IPS DF 6.9 (cell line): Measurements from ENCODE around the gene CSPG4.

ENCODE experiments used
- DNase-seq: peaks from one replicate; pipeline ENCODE4 v3.0.0-alpha.2; 2013; ENCODE audit warnings: low read depth, low spot score
- H3K27ac ChIP-seq: one replicate; pipeline ENCODE4 v1.5.1; 2013; ENCODE audit warnings: low read length, control low read depth
- H3K27me3 ChIP-seq: 2 replicates; pipeline ENCODE4 v1.6.1; 2013; ENCODE audit warnings: mild to moderate bottlenecking, low read length; ENCODE audit not compliant: control insufficient read depth, insufficient read depth
- H3K36me3 ChIP-seq: 2 replicates; pipeline ENCODE4 v1.6.1; 2013; ENCODE audit warnings: low read length; ENCODE audit not compliant: control insufficient read depth, insufficient read depth
- H3K4me1 ChIP-seq: 2 replicates; pipeline ENCODE4 v1.6.1; 2013; ENCODE audit warnings: low read length; ENCODE audit not compliant: control insufficient read depth, insufficient read depth
- H3K4me3 ChIP-seq: 2 replicates; pipeline ENCODE4 v1.5.1; 2013; ENCODE audit warnings: mild to moderate bottlenecking, low read length
- H3K9me3 ChIP-seq: 2 replicates; pipeline ENCODE4 v1.6.1; 2013; ENCODE audit warnings: low read length, inconsistent platforms; ENCODE audit not compliant: control insufficient read depth, insufficient read depth
- WGBS: extraction: QIAGEN DNeasy Blood & Tissue Kit; methylation state at CpG from one replicate; pipeline ENCODE4 v1.1.7; 2013; ENCODE audit warnings: mixed read lengths, missing lambda C conversion rate; ENCODE audit not compliant: insufficient read length, insufficient coverage; 5-methylcytosine and 5-hydroxymethylcytosine counted together

The CSPG4 gene

DNA sequence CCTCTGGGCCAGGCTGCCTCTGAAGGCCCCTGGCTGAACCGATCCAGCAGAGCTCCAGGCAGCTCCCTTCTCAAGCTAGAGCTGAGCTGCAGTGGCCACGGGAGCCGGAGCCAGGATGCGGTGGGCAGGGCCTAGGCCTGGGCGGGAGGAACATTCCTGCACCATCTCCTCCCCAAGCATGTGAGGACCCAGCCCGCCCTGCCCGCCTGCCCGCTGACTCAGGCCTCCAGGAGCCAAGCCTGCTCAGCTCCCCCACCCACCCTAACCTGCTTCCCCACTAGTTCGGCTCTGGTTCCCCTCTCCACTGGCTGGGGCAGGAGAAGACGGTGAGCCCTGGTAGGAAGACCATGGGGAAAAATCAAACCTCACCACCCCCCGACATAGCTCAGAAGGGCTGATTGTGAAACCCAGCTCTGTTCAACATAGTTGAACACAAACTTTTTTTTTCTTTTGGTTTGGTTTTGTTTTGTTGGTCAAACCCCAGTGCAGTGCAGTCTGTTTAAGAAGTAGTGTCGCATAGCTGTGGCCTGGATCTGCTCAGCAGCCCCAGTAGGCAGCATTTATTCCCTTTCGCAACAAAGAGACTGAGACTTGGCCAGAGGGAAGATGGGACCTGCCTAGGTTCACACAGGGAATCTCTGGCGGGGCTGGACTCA lies 51.4 kb downstream of the CSPG4 start:
- Histone ChIP-seq H3K4me1 (no peaks in the 10 kb centered on the region), H3K9me3 (no peaks in the 10 kb centered on the region), H3K27ac (no peak overlapping the region), H3K27me3 (no peaks in the 10 kb centered on the region), H3K4me3 (no peak overlapping the region), H3K36me3 (0 out of 2 replicates have a peak, but pooled peaks cover 7% of the 10 kb centered on the region)
- DNase-seq: no peak
- no CpG with 5 or more reads among the region's 14 CpGs for WGBS

DNA sequence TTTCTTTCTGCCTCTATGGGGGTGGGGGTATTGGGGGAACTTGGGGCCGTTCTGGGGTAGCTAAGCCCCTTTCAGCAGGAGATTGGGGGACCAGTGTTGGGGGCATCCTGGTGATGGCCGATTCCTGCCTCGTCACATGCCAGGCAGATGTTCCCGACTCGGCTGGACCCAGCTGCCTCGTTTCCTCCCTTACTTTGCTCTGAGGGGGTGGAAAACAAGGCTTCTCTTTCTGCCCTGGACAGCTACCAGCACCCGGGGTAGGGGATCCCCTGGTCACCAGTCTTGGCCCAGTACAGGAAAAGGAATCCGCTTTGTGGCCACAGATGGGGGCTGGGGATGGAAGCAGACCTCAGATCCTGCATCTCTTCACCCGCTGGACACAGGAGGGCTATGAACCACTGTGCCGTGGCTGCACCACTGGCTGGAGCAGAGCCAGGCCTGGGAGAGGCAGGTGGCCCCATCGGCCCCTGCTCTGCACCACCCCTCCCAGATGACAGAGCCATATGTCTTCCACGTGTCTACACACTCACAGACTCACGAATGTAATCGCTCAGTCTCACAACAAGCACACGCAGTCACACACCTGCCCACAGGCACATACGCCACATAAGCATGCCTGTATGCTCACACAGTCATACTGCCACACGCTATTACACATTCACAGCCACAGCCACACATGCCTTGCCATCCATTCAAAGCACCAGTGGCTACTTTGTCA lies 52.6 kb downstream of the CSPG4 start:
- no CpG with 5 or more reads among the region's 17 CpGs for WGBS
- no peak overlapping the region for H3K27ac ChIP-seq
- H3K27me3 ChIP-seq: no peaks in the 10 kb centered on the region
- no peak for DNase-seq
- 0 out of 2 replicates have a peak, but pooled peaks cover 7% of the 10 kb centered on the region for H3K36me3 ChIP-seq
- H3K4me3 ChIP-seq: no peak overlapping the region
- H3K4me1 ChIP-seq: no peaks in the 10 kb centered on the region
- no peaks in the 10 kb centered on the region for H3K9me3 ChIP-seq

DNA sequence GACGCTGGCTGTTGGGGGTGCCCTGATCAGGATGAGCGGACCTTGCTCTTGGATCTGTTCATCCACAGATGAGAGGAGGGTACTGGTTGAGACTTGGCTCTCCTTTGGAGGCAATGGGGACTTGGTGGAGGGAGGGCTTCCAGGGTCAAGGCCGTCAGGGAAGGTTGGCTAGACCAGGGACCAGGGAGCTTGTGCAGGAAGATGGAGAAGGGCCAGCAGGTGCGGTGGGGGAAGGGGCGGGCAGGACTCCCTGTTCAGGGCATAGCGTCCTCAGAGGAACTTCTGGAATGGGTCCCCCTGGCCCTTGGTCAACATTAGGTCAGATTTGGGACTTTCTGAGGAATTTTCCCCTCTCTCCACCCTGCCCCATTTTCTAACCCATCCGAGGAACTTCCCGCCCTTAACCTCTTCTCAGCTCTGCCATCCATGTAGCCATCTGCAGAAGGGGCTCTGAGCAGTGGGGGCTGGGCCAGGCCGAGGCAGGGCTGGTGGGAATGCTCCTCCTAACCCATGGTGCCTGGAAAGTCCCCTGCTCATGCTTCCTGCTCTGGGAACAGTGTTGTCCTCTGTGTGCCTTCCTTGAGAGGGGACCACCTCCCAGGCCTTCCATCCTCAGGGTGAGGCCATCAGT lies 53.4 kb downstream of the CSPG4 start:
- no peak for DNase-seq
- Histone ChIP-seq H3K4me1 (no peaks in the 10 kb centered on the region), H3K36me3 (0 out of 2 replicates have a peak, but pooled peaks cover 7% of the 10 kb centered on the region), H3K9me3 (no peaks in the 10 kb centered on the region), H3K27ac (no peak overlapping the region), H3K4me3 (no peak overlapping the region), H3K27me3 (no peaks in the 10 kb centered on the region)
- no CpG with 5 or more reads among the region's 9 CpGs for WGBS

DNA sequence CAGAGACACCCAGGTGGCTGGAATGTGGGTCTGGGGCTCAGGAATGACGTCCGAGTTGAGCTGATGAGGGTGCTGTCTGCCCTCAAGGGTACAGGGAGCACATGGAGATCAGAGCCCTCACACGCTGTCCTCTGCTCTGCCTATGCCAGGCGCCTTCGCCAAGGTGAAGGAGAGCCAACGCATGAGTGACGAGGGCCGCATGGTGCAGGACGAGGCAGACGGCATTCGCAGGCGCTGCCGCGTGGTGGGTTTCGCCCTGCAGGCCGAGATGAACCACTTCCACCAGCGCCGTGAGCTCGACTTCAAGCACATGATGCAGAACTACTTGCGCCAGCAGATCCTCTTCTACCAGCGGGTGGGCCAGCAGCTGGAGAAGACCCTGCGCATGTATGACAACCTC lies 55.8 kb downstream of the CSPG4 start:
- no peak for DNase-seq
- H3K36me3 ChIP-seq: 0 out of 2 replicates have a peak, but pooled peaks cover 7% of the 10 kb centered on the region
- no CpG with 5 or more reads among the region's 22 CpGs for WGBS
- H3K4me3 ChIP-seq: no peak overlapping the region
- H3K4me1 ChIP-seq: no peaks in the 10 kb centered on the region
- H3K27me3 ChIP-seq: no peaks in the 10 kb centered on the region
- H3K9me3 ChIP-seq: no peaks in the 10 kb centered on the region
- H3K27ac ChIP-seq: no peak overlapping the region

DNA sequence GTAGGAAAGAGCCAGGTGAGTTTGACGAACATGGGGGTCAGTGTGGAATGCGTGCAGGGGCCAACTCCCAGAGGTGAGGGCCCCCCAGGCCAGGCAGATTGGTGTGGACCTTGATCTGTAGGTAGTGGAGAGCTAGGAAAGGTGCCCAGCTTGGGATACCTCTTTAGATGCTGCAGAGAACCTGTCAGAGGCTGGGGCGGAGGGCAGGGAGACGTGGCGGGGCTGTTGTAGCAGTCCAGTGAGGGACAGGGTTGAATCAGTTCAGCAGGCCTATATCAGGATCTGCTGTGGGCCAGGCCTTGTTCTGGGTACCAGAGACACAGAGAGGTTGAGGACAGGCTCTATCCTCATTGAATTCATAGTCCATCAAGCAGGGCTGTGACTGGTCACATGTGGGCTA lies 56.3 kb downstream of the CSPG4 start:
- no CpG with 5 or more reads among the region's 5 CpGs for WGBS

DNA sequence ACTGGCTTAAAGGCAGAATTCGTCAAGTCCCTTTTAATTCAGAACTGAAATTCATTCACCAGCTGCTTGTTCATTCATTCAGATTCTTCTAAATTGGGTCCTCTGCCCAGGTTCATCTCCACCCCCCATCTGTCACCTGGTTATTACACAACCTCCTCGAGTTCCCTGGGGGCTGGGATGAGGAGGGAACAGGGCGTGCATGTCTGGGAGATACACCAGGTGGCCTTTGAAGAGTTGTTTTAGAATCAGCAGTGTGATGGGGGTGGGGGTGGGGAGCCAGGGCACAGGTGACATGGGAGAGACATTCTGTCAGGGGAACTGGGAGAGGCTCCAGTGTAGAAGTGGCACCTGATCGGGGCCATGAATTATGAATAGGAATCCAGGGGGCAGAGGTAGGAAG lies 56.7 kb downstream of the CSPG4 start:
- Histone ChIP-seq H3K4me1 (0 out of 2 replicates have a peak, but pooled peaks cover 2% of the 10 kb centered on the region), H3K27me3 (no peaks in the 10 kb centered on the region), H3K27ac (no peak overlapping the region), H3K4me3 (no peak overlapping the region), H3K9me3 (no peaks in the 10 kb centered on the region), H3K36me3 (peaks cover 7% of the 10 kb centered on the region; the same call in 1 of the 2 replicates)
- DNase-seq: no peak
- no CpG with 5 or more reads among the region's 4 CpGs for WGBS

More for the DNA sequence above, 56.3 kb downstream of the CSPG4 start:
- no peak overlapping the region for H3K27ac ChIP-seq
- H3K36me3 ChIP-seq: 0 out of 2 replicates have a peak, but pooled peaks cover 7% of the 10 kb centered on the region
- 0 out of 2 replicates have a peak, but pooled peaks cover 1% of the 10 kb centered on the region for H3K4me1 ChIP-seq
- no peak overlapping the region for H3K4me3 ChIP-seq
- no peaks in the 10 kb centered on the region for H3K27me3 ChIP-seq
- DNase-seq: no peak
- no peaks in the 10 kb centered on the region for H3K9me3 ChIP-seq

DNA sequence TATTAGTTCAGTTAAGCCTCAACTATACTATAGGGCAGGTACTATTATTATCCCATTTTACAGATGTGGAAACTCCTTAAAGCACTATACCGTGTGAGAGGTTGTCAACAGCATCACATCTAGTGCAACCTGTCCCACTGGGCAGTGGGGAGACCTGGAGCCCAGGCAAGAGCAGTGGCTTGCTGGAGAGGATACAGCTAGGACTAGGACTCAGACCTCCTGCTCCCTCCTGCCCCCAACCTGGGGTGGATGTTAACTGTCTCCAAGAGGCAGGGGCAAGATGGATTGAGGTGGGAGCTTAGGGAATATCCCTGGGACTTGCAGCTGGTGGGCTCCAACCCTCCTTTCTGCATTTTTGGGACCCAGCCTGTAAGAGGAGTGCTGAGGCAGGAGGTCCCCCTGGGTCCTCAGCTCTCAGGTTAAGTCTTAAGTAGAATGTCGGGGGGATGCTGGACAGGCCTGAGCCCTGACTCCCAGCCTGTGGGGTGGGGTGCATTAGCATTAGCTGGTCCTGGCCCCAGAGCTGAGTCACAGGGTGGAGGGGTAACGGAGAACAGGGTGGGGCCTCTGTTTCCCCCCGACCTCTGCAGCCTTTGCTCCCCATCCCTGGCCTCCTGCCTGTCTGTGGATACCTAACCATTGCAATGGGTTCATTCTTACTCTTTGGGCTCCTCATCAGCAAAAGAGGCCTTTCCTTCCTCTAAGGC lies 58.3 kb downstream of the CSPG4 start:
- Histone ChIP-seq H3K4me3 (no peak overlapping the region), H3K27me3 (no peaks in the 10 kb centered on the region), H3K9me3 (no peaks in the 10 kb centered on the region), H3K27ac (no peak overlapping the region), H3K4me1 (peaks cover 3% of the 10 kb centered on the region; the same call in 1 of the 2 replicates), H3K36me3 (peaks cover 3% of the 10 kb centered on the region; the same call in 1 of the 2 replicates)
- no CpG with 5 or more reads among the region's 4 CpGs for WGBS
- DNase-seq: no peak

DNA sequence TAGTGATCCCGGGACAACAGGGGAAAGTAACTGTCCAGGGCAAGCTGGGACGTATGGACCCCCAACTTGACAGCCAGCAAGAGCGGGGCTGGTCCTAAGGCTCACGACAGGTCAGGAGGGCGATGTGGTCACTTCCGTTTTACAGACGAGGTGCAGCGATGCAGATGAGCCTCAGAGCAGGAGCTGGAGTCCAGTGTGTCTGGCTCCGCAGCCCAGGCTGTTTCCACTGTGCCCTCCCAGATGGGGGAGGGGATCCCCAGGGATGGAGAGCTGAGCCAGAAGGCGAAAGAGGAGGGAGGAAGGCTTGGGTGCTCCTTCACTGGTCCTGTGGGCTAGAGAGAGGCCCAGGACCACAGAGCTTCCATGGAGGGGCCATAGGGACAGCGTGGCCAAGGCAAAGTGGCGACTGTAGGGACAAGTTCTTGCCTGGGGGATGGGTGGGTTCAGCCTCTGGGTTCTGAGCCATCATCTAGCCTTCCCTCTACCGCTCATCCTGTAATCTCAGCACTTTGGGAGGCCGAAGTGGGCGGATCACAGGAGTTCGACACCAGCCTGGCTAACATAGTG lies 59.2 kb downstream of the CSPG4 start:
- WGBS: no CpG with 5 or more reads among the region's 16 CpGs
- Histone ChIP-seq H3K36me3 (peaks cover 3% of the 10 kb centered on the region; the same call in 1 of the 2 replicates), H3K4me1 (peaks cover 9% of the 10 kb centered on the region), H3K27me3 (no peaks in the 10 kb centered on the region), H3K27ac (no peak overlapping the region), H3K9me3 (no peaks in the 10 kb centered on the region), H3K4me3 (no peak overlapping the region)
- DNase-seq: no peak

DNA sequence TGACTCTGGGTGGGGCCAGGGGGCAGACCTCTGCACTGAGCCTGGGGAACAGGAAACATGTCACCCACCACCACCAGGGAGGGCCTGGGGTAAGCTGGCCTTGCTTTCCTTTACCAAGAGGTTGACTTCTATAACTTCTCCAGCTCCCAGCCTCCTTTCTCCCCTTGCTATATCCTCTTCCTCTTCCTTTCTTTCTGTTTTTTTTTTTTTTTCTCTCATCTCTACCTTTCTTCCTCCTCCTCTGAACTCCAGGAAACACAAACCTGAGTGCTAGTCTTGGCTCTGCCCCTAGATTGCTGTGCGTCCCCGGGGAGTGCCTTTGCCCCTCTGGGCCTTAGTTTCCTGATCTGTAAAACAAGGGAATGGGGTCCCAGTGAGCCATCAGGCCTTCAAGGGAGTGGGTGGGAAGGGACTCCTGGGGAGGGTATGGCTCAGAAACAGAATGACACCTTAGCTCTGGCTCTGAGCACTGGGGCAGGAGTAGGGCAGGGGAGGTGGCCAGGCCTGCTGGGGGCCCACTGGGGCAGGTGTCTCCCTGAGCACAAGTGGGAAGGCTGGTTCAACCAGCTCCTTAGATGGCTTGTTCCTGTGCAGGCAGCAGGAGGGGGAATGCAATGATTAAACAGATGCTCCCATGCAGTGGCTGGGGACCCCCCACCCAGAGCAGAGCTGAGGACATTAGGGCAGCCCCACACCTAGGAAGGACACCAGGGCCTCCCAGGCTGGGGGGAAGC lies 60.7 kb downstream of the CSPG4 start:
- Histone ChIP-seq H3K36me3 (no peaks in the 10 kb centered on the region; the same call in 1 of the 2 replicates), H3K4me3 (no peak overlapping the region), H3K9me3 (no peaks in the 10 kb centered on the region), H3K27me3 (no peaks in the 10 kb centered on the region), H3K27ac (no peak overlapping the region), H3K4me1 (peaks cover 9% of the 10 kb centered on the region)
- WGBS: no CpG with 5 or more reads among the region's 2 CpGs
- DNase-seq: no peak
